ENCODE measurements around the gene EFNA3.
A peak's percentile ranks its signal among the peaks of the same experiment; 100 is the strongest.

The EFNA3 gene

DNA sequence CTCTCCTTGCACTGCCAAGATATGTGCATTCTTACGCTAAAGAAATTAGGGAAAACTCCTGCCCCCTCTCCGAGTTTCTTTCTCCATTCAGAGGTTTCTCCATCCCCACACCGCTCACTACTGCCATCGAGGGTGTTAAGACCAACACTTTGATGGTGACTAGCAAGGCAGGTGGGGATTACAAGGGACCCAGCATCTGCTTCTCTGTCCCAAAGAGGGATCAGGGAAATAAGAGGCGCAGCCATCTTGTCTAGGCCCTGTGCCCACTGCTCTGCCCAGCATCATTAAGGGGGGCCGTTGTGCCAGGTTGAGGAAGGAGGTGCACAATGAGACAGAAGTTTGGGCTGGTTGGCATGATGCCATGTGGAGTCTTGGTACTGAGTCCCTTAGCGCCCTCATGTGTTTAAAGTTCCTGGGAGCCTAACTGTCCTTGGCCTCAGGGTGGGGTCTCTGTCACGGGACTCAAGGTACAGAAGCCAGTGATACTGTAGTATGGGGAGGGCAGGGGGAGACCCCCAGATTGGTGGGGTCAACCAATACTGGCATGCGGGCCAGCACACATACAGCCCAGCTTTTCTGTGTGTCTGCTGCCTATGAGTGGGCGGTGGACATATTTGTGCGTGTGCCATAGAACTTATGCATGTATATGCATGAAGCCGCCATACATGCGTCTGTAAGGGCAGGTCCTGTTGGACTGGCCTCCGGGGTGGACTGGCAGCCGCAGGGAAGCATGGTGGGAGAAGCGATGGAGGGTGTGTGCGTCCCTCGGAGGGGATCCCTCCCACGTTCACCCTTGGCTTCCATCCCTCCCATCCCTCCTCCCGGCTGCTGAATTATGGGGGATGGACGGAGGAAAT lies 5.5 kb downstream of the EFNA3 start:
- Histone ChIP-seq H3K4me3 (peak overlapping the region; percentile 74), H3K27ac (no peak overlapping the region)
- TF ChIP-seq, protein P1, sequence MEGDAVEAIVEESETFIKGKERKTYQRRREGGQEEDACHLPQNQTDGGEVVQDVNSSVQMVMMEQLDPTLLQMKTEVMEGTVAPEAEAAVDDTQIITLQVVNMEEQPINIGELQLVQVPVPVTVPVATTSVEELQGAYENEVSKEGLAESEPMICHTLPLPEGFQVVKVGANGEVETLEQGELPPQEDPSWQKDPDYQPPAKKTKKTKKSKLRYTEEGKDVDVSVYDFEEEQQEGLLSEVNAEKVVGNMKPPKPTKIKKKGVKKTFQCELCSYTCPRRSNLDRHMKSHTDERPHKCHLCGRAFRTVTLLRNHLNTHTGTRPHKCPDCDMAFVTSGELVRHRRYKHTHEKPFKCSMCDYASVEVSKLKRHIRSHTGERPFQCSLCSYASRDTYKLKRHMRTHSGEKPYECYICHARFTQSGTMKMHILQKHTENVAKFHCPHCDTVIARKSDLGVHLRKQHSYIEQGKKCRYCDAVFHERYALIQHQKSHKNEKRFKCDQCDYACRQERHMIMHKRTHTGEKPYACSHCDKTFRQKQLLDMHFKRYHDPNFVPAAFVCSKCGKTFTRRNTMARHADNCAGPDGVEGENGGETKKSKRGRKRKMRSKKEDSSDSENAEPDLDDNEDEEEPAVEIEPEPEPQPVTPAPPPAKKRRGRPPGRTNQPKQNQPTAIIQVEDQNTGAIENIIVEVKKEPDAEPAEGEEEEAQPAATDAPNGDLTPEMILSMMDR (IDR thresholded peaks at IDR 0.05), result no peak
- peak; percentile 70 for DNase-seq (ENCODE audit: low spot score)

DNA sequence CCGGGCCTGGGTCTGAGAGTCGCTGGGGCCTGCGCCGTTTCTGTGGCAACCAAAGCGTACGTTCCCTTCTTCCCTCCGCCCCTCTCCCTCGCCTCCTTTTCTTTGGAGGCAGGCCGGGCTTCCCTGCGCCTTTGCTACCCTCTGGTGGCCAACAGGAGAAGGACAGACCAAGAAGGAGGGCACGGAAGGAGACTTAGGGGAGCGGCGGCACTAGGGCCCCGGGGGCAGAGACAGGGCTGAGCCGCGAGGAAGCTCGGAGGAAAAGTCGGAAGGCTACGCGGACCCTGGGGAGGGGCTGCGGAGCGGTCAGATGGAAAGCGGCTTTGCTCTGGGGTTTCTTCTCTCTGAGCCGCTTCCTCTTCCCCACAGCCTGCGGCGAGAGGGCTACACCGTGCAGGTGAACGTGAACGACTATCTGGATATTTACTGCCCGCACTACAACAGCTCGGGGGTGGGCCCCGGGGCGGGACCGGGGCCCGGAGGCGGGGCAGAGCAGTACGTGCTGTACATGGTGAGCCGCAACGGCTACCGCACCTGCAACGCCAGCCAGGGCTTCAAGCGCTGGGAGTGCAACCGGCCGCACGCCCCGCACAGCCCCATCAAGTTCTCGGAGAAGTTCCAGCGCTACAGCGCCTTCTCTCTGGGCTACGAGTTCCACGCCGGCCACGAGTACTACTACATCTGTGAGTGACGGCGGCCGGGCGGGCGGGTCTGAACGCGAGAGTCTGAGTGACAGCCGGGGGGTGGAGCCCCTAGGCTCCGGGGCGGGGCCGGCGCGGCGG lies 6.3 kb downstream of the EFNA3 start:
- Histone ChIP-seq H3K4me3 (peak overlapping the region; percentile 74), H3K27ac (peak overlapping the region; percentile 65 to 90)
- DNase-seq (ENCODE audit: low spot score), result peak; percentile 94
- TF ChIP-seq, protein P1 (IDR thresholded peaks at IDR 0.05), result peak; percentile 91

DNA sequence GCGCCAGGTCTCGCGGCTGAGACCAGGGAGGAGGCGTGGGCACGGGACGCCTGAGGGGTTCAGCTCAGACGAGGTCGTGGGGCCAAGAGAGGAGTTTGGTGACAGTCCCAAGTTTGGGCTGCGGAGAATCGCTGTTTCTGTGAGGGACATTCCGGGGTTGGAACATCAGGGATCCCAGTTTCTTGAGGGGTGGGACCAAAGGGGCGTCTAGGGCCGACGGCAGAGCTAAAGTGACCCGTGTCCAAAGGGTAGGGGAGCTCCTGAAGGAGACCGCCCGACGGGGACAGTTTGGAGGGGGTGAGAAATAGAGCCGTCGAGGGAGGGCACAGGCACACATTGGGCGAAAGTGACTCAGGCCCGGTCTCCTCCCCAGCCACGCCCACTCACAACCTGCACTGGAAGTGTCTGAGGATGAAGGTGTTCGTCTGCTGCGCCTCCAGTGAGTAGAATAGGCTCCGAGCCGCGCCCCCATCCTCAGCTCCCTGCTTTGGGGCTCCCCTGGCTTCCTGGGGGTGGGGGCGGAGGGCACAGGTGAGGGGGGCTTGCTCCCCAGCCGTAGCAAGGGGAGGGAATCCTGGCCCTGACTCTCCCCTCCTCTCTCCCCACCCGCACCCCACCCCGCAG lies 7.0 kb downstream of the EFNA3 start:
- Histone ChIP-seq H3K27ac (peak overlapping the region; percentile 65 to 90), H3K4me3 (peak overlapping the region; percentile 74)
- peak; percentile 84 for DNase-seq (ENCODE audit: low spot score)
- TF ChIP-seq, protein P1 (IDR thresholded peaks at IDR 0.05), result no peak

DNA sequence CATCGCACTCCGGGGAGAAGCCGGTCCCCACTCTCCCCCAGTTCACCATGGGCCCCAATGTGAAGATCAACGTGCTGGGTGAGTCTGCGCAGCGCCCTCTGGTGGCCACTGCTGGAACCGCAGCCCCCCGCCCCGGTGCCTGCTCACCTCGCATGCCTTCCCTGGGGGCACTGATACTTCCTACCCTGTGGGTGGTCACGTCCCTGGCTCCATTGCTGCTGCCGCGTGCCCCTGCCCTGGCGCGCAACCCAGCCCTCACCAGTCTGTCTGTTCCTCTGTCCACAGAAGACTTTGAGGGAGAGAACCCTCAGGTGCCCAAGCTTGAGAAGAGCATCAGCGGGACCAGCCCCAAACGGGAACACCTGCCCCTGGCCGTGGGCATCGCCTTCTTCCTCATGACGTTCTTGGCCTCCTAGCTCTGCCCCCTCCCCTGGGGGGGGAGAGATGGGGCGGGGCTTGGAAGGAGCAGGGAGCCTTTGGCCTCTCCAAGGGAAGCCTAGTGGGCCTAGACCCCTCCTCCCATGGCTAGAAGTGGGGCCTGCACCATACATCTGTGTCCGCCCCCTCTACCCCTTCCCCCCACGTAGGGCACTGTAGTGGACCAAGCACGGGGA lies 7.6 kb downstream of the EFNA3 start:
- H3K4me3 ChIP-seq, result peak overlapping the region; percentile 74
- TF ChIP-seq, protein P1 (IDR thresholded peaks at IDR 0.05), result peak; percentile 99
- peak; percentile 79 for DNase-seq (ENCODE audit: low spot score)
- H3K27ac ChIP-seq, result peak overlapping the region in 1 of 2 donors; percentile 90

DNA sequence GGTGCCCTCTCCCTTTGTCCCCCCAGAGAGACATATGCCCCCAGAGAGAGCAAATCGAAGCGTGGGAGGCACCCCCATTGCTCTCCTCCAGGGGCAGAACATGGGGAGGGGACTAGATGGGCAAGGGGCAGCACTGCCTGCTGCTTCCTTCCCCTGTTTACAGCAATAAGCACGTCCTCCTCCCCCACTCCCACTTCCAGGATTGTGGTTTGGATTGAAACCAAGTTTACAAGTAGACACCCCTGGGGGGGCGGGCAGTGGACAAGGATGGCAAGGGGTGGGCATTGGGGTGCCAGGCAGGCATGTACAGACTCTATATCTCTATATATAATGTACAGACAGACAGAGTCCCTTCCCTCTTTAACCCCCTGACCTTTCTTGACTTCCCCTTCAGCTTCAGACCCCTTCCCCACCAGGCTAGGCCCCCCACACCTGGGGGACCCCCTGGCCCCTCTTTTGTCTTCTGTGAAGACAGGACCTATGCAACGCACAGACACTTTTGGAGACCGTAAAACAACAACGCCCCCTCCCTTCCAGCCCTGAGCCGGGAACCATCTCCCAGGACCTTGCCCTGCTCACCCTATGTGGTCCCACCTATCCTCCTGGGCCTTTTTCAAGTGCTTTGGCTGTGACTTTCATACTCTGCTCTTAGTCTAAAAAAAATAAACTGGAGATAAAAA lies 8.4 kb downstream of the EFNA3 start:
- no peak for DNase-seq (ENCODE audit: low spot score)
- no peak overlapping the region for H3K27ac ChIP-seq
- TF ChIP-seq, protein P1 (IDR thresholded peaks at IDR 0.05), result no peak
- no peak overlapping the region for H3K4me3 ChIP-seq

Measured in coronary artery (tissue), 2 donors.